Chondrocyte (in vitro differentiated cells): ENCODE data around the gene CCBE1. TPM values are rescaled to one million over a fixed set of nuclear protein-coding genes. Genes with fewer than 3 reads are reported as not detected.

ENCODE experiments used
- DNase-seq: peaks from one replicate; pipeline ENCODE4 v3.0.0; 2021; ENCODE audit warnings: mixed read lengths, low spot score
- H3K27ac Mint-ChIP-seq: one replicate; pipeline ENCODE4 v1.8.0; 2021; ENCODE audit warnings: mild to moderate bottlenecking, moderate library complexity, mixed read lengths; ENCODE audit not compliant: unreplicated experiment
- H3K27me3 Mint-ChIP-seq: 2 replicates; pipeline ENCODE4 v1.8.0; 2021; ENCODE audit warnings: low read depth, mixed read lengths
- H3K36me3 Mint-ChIP-seq: 2 replicates; pipeline ENCODE4 v1.8.0; 2021; ENCODE audit warnings: low read depth, mixed read lengths
- H3K4me1 Mint-ChIP-seq: 2 replicates; pipeline ENCODE4 v1.8.0; 2021; ENCODE audit warnings: low read depth, mild to moderate bottlenecking, mixed read lengths
- H3K4me3 Mint-ChIP-seq: one replicate; pipeline ENCODE4 v1.8.0; 2021; ENCODE audit warnings: mild to moderate bottlenecking, moderate library complexity, mixed read lengths; ENCODE audit not compliant: unreplicated experiment
- H3K9me3 Mint-ChIP-seq: 2 replicates; pipeline ENCODE4 v1.8.0; 2021; ENCODE audit warnings: low read depth, mixed read lengths
- CTCF ChIP-seq: fragments of 200-600 bp; sonication (generic); IDR thresholded peaks from 2 replicates; pipeline ENCODE4 v1.5.0; 2021; ENCODE audit warnings: antibody characterized with exemption, mild to moderate bottlenecking, moderate library complexity
- total RNA-seq: library from RNA; stranded (reverse); gene quantifications from 3 replicates; pipeline ENCODE4 v1.2.1, GENCODE V29; 2021

The CCBE1 gene
- total RNA-seq, 1 donor from 2014 or later: 0.72 TPM

- TF ChIP-seq CTCF: no peak
- peaks cover 12% of the 10 kb centered on the region for H3K27me3 Mint-ChIP-seq
- H3K9me3 Mint-ChIP-seq: no peaks in the 10 kb centered on the region
- DNase-seq: no peak
- H3K4me3 Mint-ChIP-seq: no peak overlapping the region
- H3K27ac Mint-ChIP-seq: no peak overlapping the region
- peaks cover 34% of the 10 kb centered on the region for H3K4me1 Mint-ChIP-seq
- no peaks in the 10 kb centered on the region for H3K36me3 Mint-ChIP-seq
These were observed 5.2 kb downstream of the CCBE1 start for GRCh38 chr18:59691996-59692395.

- Mint-ChIP-seq H3K4me3 (no peak overlapping the region), H3K9me3 (no peaks in the 10 kb centered on the region), H3K4me1 (peaks cover 26% of the 10 kb centered on the region), H3K27me3 (peaks cover 7% of the 10 kb centered on the region), H3K36me3 (no peaks in the 10 kb centered on the region), H3K27ac (peak overlapping the region; percentile 74)
- TF ChIP-seq CTCF: no peak
- no peak for DNase-seq
These were observed 6.2 kb downstream of the CCBE1 start for GRCh38 chr18:59690996-59691395.

- no peak for TF ChIP-seq CTCF
- Mint-ChIP-seq H3K36me3 (no peaks in the 10 kb centered on the region), H3K4me1 (peaks cover 26% of the 10 kb centered on the region), H3K9me3 (no peaks in the 10 kb centered on the region), H3K27me3 (peaks cover 6% of the 10 kb centered on the region), H3K4me3 (no peak overlapping the region), H3K27ac (peak overlapping the region; percentile 74)
- DNase-seq: no peak
These were observed 6.8 kb downstream of the CCBE1 start for GRCh38 chr18:59690186-59690982.

- no peak for DNase-seq
- TF ChIP-seq CTCF: no peak
- Mint-ChIP-seq H3K9me3 (no peaks in the 10 kb centered on the region), H3K4me1 (peaks cover 26% of the 10 kb centered on the region), H3K36me3 (no peaks in the 10 kb centered on the region), H3K27ac (no peak overlapping the region), H3K4me3 (no peak overlapping the region), H3K27me3 (peaks cover 2% of the 10 kb centered on the region)
These were observed 7.5 kb downstream of the CCBE1 start for GRCh38 chr18:59689756-59690155.

GRCh38 chr18:59686260-59686659 is 11.0 kb downstream of the CCBE1 start:
- no peak for DNase-seq
- H3K27ac Mint-ChIP-seq: no peak overlapping the region
- peaks cover 16% of the 10 kb centered on the region for H3K4me1 Mint-ChIP-seq
- no peak for TF ChIP-seq CTCF
- no peak overlapping the region for H3K4me3 Mint-ChIP-seq
- H3K27me3 Mint-ChIP-seq: peaks cover 2% of the 10 kb centered on the region
- H3K9me3 Mint-ChIP-seq: no peaks in the 10 kb centered on the region
- H3K36me3 Mint-ChIP-seq: no peaks in the 10 kb centered on the region
